ENCODE data around the gene AGPAT2.
"Not testable (repeated sequence)": the region's sequence is repeated elsewhere in the genome, so short reads cannot be mapped to it uniquely, and the experiment has no call there.

Gene AGPAT2

GRCh38 chr9:136720251-136720897, 33.1 kb upstream of the AGPAT2 start:
- DNase-seq (ENCODE audit: low read depth), result no peak

- no peak for DNase-seq (ENCODE audit: low read depth)
Observed at GRCh38 chr9:136719195-136719880, 32.1 kb upstream of the AGPAT2 start.

GRCh38 chr9:136718345-136719194, 31.3 kb upstream of the AGPAT2 start:
- no peak for DNase-seq (ENCODE audit: low read depth)

DNA sequence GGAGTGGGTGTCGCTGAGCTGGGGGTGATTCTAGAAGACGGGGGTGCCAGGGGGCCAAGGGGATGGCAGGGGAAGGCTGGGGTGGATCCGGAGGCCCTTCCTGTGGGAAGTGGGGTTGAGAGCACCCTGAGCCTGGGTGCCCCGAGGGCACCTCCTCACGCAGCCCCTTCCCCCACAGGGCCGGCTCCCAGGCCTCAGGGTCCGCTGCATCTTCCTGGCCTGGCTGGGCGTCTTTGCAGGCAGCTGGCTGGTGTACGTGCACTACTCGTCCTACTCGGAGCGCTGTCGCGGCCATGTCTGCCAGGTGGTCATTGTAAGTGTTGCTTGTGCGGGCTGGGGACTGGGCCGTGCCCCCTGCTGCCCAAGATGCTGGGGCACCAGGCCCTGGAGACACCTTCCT, 30.1 kb upstream of the AGPAT2 start:
- DNase-seq (ENCODE audit: low read depth), result no peak

DNA sequence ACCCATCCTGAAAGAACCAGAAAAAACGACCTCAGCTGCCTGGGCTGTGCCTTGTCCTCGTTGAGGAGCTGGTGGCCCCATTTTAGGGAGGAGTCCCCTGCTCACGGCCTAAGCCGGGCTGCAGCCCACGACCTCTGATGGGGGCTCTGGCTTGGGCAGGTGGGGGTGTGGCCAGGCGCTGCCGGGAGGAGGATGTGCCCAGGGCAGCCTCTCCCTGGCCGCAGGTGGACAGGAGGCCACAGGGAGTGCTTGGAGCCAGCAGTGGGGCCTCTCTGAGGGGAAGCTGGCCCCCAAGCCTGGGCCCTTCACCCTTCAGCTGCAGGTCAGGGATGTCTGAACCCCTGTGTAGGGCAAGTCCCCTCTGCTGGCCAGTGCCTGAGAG, 27.6 kb upstream of the AGPAT2 start:
- no peak for DNase-seq (ENCODE audit: low read depth)

GRCh38 chr9:136714096-136714892, 27.0 kb upstream of the AGPAT2 start:
- no peak for DNase-seq (ENCODE audit: low read depth)

DNA sequence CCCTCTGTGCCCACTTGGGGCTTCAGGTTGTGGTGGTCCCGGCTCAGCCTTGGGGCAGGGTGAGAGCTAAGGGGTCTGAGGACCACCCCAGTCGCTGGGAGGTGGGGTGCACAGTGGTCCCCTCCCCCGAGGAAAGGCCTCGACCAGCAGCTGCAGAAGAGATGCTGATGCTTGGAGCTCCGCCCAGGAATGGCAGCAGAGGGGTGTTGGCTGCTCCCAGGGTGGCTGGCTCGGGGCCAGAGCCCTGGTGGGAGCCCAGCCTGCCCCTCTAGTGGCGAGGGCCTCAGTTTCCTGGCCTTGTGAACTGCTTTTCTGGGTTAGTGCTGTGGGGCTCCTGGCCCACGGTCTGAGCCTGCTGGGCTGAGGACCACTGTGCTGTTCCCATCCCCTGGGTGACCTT, 26.3 kb upstream of the AGPAT2 start:
- no peak for DNase-seq (ENCODE audit: low read depth)

DNA sequence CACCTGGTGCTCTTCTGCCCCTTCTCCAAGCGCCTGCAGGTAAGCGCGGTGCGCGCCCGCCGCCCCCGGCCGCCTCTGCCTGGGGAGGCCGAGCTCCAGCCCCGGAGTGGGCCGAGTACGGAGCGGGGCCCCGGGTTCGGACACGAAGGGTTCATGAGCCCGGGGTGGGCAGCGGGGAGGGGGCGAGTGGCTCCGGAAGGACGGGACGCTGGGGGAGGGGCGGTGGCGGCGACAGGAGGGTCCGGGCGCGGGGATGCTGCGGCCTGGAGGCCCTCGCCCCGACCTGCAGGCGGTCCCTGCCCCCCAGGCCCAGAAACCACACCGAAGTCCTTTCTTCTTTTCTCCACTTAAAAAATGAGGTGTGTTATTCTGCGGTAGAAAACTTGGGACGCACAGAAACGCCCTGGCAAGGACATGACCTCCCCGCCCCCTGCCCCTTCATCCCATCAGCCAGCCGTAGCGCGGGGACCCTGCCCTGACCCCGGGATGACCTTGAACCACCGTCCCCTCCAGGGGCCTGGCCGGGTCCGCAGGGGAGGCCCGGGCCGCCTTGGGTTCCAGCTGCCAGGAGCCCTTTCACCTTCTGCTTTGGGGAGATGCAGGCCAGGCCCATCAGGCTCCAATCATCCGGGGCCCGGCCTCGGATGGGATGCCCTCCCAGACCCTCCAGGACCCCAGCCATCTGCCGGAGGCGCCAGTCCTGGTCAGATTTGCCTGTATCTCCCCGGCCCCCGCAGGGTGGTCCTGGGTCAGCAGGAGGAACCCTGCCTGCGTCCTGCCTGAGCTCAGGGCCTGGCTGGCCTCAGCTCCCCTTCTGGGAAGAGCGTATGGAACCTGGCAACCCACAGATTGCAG, 25.7 kb upstream of the AGPAT2 start:
- no peak for DNase-seq (ENCODE audit: low read depth)

GRCh38 chr9:136711751-136712689, 24.8 kb upstream of the AGPAT2 start, which contains the start of gene DIPK1B:
DIPK1B (plus strand) TSS chr9:136712572; CDS start chr9:136712666, 94 bp downstream.
- no peak for DNase-seq (ENCODE audit: low read depth)

GRCh38 chr9:136711219-136711648, 24.0 kb upstream of the AGPAT2 start:
- not testable (repeated sequence) for DNase-seq (ENCODE audit: low read depth)

DNA sequence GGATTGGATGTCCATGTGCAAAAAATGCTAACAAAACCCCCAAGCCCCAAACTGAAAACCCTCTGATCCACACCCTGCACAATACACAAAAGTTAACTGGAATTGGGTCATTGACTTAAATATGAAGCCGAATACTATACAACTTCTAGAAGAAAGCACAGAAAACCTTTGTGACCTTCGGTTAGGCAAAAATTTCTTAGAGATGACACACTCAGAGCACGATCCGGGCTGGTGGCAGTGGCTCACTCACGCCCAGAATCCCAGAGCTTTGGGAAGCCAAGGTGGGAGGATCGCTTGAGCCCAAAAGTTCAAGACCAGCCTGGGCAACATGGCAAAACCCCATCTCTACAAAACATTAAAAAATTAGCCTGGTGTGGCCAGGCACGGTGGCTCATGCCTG, 23.3 kb upstream of the AGPAT2 start:
- DNase-seq (ENCODE audit: low read depth), result no peak

- no peak for DNase-seq (ENCODE audit: low read depth)
Observed at GRCh38 chr9:136709454-136710109, 22.3 kb upstream of the AGPAT2 start.

- no peak for DNase-seq (ENCODE audit: low read depth)
Observed at GRCh38 chr9:136707849-136708517, 20.7 kb upstream of the AGPAT2 start.

DNA sequence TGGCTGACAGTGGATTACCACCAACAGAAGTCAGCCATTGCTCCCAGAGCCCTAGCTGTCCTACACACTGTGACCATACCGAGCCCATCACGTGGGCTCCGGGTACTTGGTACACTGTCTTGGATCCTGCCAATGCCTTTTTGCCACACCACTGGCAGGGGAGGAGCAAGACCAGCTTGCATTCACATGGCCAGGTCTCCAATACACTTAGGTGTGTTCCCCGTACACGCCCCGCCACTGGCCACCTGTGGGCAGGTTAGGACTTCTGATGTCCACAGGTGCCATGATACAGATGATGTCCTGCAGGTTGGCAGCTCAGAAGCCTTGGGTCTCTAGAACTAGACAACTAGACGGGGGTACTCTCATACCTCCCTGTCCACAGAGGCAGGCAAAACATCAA, 19.8 kb upstream of the AGPAT2 start:
- no peak for DNase-seq (ENCODE audit: low read depth)

GRCh38 chr9:136705564-136705963, 18.3 kb upstream of the AGPAT2 start:
- no peak for DNase-seq (ENCODE audit: low read depth)

DNA sequence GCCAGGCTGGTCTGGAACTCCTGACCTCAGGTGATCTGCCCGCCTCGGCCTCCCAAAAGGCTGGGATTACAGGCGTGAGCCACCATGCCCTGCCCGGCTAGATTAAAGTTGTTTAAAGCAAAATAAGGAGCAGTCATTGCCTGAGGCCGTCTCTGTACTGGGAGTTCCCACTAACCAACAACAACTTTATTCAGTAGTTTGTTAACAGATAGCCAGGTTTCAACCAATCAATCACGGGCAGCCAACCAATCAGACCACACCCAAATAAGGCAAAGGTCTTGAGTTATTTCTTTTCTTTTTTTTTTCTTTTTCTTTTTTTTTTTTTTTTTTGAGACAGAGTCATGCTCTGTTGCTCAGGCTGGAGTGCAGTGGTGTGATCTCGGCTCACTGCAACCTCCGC, 17.5 kb upstream of the AGPAT2 start:
- not testable (repeated sequence) for DNase-seq (ENCODE audit: low read depth)

DNA sequence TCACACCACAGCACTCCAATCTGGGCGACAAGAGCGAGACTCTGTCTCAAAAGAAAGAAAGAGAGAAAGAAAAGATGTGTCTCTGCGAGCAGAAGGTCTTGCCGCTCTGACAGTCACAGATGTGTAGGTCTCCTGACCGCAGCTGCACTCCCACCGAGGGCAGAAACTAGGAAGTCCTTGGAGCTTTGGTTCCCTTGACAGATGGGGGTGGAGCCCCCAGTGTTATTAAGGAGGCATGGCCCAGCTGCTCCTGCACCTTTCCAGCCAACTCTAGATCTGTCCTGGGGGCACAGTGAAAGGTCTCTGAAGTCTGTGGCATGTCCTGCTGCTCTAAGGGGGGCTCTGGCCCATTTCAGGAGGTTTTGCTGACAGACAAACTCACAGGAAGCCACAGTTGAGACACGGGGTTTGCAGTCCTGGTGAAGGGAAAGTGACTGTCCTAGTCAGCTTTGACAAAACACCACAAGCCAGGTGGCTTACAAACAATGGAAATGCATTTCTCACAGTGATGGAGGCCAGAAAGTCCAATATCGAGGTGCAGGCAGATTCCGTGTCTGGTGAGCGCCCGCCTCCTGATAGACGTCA, 16.1 kb upstream of the AGPAT2 start:
- DNase-seq (ENCODE audit: low read depth), result no peak

DNA sequence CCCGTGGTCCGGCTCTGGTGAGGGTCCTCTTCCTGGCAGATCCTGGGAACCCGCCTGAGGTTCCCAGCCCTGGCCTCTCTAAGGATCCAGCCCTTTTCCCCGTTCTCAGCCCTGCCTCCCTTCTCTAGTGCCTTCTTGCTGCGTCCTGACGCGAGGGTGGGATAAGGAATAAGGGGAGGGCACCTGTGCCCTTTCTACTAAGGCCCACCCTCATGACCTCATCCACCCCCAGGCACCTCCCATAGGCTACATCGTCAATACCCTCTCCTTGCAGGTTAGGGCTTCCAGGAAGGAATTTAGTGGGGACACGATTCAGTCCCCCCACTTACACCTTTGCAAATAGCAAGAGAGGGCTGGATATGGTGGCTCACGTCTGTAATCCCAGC, 14.4 kb upstream of the AGPAT2 start:
- DNase-seq (ENCODE audit: low read depth), result no peak

All from GM04503 (cell line).